T-helper 22 cell (primary cell): ENCODE data around the gene TACR2.
"Not testable (repeated sequence)": the region's sequence is repeated elsewhere in the genome, so short reads cannot be mapped to it uniquely, and the experiment has no call there.

Source experiments
- DNase-seq: peaks from one replicate; pipeline ENCODE4 v3.0.0-alpha.2; 2020; ENCODE audit warnings: low read depth

TACR2 gene

DNA sequence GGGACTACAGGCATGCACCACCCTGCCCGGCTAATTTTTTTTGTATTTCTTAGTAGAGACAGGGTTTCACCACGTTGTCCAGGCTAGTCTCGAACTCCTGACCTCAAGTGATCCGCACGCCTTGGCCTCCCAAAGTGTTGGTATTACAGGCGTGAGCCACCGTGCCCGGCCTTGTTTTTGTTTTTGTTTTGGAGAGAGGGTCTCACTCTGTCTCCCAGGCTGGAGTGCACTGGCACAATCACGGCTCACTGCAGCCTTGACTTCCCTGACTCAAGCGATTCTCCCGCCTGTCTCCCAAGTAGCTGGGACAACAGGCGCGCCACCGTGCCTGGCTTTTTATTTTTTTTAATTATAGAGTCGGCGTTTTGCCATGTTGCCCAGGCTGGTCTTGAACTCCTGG is 33.7 kb upstream of the TACR2 start:
- DNase-seq = not testable (repeated sequence)

DNA sequence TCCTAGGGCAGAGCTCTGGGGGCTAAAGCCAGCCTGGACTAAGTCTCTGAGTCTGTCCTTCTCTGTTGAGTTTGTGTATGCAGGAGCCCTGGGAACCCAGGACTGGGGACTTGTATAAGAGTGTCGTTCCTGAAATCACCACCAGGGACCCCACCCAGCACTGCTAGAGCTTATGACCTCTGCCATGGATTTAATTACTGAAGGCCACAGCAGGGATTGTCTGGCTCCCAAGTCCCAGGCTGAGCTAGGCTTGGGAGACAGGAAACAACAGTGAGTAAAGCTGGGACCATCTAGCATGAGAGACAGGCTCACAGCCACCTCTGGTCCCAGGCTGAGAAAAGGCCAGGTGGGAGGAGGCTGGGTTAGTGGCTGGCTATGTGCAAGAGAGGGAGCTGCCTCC is 33.1 kb upstream of the TACR2 start:
- no peak for DNase-seq

DNA sequence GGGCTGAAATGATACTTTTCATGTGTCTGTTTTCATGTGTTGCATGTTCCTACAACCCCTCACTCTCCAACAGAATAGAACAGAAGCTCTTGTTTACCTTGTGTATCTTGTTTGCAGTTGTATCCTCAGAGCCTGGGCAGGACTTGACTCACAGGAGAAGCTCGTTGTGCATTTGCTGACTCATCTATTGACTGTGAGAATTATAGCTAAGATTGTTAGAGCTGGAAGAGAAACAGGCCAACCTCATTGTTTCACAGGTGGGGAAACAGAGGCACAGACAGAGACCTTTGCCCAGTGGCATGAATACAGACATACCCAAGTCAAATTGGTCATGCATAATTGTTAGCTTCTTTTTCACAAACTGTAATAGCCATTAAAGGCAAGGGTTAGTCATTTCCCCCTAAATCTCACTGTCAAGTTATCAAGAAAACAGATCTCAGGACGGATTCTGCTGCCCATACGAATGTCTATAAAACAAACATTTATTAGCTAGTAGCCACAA is 30.0 kb upstream of the TACR2 start:
- DNase-seq = no peak

DNA sequence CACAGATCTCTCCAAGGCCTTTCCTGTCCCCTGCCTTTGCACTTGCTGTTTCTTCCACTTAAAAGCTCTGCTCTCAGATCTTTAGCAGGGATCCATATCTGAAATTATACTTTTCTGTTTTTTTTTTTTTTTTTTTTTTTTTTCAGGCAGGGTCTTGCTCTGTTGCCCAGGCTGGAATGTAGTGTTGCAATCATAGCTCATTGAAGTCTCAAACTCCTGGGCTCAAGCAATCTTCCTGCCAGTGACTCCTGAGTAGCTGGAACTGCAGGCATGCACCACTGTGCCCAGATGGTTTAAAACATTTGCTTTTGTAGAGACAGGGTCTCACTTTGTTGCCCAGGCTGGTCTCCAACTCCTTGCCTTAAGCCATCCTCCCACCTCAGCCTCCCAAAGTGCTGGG is 29.5 kb upstream of the TACR2 start:
- no peak for DNase-seq

DNA sequence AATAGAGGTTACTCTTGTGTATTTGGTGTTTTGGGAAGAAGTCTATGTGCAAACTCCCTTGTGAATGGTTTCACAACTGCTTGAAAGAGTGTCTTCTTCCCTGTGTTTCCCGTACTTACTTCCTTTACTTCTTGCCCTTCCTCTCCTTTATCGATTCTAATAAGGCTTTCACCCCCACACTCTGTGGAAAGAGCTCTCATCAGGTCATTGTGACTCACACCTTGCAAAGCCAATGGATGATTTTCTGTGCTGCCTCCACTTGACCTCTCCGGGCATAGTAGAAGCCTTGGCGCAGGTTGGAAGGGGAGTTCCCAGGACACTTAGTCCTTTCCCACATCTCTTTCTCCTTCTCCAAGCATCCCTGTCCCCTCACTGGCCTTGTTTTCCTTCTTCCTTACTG is 28.3 kb upstream of the TACR2 start:
- no peak for DNase-seq

DNA sequence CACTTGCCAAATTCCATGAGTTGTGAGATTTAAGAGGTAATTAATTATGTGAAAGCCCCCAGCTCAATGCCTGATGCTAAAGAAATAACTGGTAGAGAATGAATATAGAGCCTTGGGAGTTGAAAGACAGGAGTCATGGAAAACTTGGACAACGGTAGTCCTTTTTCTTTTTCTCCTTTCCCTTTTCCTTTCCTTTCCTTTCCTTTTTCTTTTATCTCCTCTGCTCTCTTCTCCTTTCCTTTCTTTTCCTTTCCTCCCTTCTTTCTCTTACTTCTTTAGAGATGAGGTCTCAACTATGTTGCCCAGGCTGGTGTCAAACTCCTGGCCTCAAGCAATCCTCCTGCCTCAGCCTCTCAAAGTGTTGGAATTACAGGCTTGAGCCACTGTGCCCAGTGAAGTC is 26.6 kb upstream of the TACR2 start:
- DNase-seq = no peak

DNA sequence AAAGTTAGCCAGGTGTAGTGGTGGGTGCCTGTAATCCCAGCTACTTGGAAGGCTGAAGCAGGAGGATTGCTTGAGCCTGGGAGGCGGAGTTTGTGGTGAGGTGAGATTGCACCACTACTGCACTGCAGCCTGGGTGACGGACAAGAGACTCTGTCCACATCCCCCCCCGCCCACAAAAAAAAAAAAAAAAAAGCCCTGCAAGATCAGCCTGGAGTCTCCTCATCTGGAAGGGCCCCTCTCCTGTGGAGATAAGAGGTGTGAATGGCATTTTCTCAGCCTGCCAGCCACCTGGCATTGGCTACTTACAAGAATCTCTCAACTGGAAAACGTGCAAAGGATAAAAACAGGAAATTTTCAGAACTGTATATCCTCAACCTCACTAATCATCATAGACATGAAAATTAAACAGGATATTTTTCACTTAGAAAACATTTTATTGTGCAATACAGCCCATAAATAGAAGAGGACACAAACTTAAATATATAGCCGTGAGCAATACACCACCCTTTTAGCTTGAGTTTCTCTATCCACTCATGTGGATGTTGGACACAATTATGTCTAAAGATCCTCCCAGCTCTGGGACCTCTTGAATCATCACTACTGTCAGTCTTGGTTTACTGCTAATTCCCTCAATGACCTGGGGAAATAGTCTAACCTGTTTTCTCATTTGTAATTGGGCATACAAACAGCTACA is 23.2 kb upstream of the TACR2 start:
- no peak for DNase-seq

DNA sequence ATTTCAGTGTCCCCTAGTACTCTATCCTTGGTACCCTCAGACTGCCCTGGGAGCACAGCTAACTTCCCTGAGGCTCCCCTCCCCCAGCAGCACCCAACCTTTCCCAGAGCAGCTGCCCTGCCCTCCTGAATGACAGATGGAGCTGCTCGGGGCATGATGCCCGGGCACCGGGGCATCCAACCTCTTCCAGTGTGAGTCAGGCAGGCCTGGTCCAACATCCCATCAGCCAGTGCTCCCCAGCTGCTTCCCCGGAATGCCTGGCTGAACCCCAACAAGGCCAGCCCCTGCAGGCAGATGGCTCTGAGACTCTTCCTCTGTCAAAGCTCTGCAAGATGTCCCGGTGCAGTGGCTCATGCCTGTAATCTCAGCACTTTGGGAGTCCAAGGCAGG is 22.6 kb upstream of the TACR2 start:
- DNase-seq = no peak

DNA sequence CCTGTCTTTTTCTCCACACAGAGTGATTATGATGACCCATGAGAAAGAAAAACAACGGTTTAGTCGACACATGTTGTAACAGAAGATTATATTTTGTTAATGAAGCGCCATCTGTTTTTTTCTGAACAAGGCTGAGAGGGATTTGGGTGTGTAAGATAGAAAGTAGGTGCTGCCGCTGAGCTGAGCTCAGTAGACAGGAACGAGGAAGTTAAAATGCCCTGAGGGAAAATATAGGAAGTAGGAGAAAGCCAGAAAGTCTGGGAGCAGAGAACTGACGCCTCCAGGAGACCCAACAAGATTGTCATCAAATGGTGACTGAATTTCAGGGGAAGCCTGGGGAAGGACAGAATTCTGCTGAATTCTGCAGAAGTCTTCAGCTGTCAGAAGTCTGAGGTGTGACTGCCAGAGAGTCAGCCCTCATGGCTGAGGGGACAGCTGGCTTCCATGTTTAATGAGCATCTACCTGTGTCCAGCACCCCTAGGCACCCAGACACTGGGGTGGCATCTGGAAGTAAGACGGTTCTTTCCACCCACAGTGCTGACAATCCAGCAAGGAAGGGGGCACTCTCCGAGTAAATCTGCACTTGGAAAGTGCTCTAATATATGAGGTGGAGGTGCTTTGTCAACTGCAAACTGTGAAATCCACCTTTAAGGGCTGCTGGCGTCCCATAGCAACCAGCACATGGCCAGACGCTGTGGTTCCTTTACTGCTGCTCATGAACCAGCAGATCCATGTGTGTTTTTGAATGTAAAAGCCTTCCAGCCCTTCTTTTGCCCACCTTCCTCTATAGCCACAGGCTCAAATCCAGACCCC is 22.0 kb upstream of the TACR2 start:
- no peak for DNase-seq

DNA sequence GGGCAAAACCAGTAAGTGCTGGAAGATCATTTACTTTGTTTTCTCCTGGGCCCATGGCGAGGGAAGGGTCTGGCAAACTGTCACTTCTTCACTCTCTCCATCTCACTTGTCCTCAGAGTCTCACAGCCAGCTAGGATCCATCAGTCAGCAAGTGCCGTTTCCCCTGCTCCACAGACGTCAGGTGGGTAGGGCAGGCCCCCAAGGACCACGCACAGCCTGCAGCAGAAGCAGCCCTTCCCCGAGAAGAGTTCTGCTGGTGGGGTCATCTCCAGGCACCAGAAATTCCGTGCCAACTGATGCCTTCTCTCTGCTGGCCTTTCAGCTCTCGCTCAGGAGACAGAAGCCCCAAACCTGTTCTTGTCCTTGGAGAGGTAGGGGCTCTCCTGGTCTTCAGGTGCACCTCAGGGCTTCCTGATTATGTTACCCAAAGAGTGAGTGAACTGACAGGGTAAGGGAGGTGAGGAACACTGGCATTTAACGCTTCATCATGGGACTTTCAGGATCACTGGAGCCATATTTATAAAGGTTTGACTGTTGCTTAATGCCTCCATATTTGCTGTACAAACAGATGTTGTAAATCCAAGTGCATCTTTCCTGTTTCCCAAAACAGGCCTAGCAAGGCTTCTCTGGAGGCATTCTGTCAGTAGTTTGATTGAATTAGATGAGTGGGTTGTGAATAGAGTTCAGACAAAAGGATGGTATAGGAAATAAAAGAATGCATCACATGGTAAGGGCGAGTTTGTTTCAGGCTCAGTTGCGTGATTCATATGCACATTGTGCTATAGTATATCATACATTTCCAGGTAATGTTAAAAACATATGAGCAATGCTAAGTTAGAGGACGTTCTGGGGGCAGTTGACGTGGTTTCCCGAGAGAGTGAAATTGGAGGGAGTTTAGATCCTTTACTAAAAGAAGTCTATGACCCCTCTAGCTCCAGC is 20.9 kb upstream of the TACR2 start:
- DNase-seq = no peak

DNA sequence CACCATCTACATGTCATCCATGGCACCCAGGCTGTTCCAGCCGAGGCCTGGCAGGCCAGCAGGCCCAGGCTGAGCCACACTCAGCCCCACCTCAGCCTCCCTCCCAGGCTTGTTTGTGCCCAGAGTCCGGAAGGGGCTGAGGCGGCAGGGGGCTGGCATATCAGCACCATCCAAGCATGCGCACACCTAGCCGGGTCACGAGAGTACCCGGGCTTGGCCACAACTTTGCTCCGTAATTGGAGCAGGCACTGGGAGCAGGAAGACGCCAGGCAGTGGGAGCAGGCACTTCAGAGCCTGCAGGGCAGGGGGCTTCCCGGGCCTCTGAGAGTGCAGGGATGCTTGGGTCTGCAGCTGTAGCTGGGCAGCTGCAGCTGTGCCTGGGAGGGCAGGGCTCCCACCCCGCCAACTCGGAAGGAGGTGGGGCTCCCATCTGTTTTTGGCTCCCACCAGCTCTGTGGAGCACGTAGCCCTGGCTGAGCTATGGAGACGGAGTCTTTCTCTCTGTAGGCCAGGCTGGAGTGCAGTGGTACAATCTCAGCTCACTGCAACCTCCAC is 19.3 kb upstream of the TACR2 start:
- DNase-seq = no peak

DNA sequence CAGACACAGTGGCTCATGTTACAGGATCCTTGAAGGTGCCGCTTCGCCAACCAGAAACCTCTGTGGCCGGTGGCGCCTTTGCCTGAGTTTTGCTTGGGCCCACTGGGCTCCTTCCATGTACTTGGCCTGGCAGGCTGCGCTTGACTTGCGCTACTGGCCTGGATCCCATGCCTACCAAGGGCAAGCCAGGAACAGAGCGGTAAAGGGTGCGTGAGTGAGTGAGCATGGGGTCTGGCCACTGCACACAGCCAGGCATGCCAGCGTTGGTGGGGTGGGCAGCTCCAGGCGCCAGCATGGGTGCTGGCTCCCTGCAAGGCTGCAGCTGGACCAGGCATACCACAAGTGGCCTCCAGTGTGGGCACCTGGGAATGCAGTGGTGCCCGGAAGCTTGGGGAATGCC is 18.2 kb upstream of the TACR2 start:
- DNase-seq = no peak

DNA sequence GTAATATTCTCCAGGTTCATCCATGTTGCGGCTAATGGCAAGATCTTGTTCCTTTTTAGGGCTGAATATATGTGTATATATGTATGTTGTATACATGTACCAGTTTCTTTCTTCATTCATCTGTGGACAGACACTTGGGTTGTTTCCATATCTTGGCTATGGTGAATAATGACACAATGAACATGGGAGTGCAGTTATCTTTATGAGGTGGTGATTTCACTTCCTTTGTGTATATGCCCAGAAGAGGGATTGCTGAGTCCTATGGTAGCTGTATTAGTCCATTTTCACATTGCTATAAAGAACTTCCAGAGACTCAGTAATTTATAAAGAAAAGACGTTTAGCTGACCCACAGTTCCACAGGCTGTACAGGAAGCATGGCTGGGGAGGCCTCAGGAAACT is 17.5 kb upstream of the TACR2 start:
- no peak for DNase-seq

DNA sequence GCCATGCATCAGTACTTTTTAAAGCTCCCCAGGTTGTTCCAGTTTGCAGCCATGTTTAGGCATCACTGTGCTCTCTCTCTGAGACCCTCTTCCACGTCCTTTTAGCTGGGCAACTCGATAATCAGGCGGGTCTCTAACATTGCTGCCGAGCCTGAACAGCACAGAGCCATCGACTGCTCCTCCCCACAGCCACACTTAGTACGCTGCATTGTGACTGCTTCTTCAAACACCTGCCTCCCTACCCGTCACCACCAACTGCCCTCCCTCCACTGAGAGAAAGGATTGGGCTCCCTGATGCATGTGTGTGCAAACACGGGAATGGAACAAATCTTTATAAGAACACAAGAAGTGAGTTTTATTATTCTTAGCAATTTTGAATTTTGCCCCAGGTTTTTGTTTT is 11.4 kb upstream of the TACR2 start:
- DNase-seq = no peak

DNA sequence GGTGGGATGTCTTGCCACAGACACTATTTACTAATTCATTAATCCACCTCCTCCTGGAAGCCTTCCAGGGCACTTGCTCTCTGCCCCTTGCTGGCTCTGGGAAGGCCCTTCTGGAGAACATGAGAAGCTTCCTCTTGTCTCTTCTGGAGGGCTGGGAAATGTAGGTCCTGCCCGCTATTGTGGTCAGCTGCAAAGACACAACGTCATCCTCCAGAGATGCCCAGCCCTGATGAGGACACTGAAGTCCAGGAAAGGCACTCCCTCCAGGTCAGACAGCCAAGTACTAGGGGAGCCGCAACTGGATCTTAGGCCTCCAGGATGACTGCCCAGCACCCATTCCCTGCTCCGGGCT is 9.6 kb upstream of the TACR2 start:
- no peak for DNase-seq

DNA sequence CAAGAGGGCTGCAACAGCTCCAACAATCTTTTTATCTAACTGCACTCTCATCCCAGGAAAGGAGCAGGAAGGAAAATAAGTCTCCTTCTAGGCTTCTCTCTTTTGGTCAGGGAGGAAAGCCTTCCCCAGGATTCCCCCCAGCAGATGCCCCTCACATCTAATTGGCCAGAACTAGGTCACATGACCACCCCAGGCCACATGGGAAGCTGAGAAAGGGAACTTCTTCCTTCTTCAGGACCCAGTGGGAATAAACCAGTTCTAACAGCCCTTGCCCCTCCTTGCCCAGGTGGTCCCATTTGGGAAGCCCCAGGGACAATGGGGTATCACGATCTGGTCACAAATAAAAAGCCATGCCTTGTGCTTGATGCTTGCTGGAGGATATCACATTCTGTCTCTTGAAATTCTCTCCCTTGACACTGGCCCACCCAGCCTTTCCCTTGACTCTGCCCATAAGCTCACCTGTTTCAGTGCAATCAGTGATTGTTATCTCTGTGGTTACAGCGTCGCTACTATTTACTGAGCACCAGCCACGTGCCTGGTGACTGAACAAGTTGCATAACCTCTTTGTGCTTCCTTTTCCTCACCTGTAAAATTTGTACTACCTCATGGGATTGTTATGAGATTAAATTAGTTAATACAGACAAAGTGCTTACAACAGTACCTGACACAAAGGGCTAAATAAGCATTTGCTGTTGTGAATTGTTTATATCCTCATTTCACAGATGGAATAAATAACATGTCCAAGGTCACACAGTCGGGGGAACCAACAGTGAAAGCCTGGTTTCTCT is 9.0 kb upstream of the TACR2 start:
- DNase-seq = peak; percentile 54

DNA sequence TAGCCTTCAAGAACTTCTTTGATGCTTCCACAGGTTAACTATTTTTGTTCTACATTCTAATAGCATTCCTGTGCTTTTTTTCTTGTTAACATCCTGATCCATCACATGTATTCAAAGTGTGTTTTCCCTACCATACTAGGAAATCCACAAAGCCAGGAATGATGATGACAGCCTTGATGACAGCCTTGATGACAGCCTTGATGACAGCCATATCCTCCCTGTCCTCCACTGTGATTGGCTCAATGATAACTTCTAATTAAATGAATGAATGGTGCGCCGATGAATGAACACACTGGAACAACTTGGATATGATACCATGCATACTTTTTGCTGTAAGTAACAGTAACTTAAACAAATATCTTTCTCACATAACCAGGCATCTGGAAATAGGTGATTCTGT is 8.3 kb upstream of the TACR2 start:
- no peak for DNase-seq

DNA sequence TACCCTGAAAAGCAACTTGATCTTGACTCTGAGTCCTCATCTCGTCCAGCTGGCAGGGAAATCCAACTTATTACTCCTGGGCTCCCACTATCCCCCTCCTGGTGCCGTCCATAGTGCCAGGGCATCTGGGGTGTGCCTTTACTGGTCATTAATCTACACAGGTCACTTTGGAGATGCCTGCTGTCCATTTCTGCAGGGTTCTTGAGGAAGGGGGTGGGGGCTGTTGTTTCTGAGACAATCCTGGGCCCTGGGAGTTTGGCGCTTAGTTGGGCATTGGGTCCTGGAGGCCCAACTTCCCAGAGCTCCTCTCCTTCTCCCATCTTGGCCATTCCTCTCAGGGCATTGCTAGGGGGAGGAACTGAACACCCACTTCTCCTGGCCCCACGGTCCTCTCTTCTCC is 6.0 kb upstream of the TACR2 start:
- no peak for DNase-seq

DNA sequence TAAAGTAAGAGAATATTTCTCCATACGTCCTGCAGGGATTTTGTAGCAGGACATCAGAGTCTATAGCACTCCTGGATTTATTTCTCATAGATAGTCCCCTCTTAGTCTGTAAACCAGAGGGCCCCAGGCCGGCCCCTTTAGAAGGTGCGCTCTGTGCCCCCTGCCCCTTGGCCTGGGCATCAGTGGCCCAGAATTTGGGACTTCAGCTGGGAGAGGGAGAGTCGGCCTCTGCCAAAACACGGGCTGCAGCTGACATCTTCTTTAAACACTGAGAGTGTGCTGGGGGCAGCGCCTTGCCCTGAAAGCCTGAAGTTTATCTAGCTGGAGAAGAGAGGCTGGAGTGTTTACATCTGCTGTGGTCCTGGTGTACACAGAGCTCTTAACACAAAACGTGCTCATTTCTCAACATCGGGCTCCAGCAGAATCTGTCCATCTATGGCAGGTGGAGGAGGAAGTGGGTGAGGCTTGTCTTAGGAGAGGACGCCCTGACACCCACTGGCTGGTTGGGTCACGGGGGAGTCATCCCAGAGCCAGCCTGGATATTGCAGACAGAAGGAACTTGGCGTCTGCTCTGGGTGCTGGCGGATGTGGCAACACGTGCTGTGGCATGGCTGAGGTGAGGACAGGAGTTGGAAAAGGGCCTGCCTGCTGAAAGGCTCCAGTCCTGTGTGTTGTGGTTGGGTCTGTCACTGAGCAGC is 5.0 kb upstream of the TACR2 start:
- DNase-seq = no peak

DNA sequence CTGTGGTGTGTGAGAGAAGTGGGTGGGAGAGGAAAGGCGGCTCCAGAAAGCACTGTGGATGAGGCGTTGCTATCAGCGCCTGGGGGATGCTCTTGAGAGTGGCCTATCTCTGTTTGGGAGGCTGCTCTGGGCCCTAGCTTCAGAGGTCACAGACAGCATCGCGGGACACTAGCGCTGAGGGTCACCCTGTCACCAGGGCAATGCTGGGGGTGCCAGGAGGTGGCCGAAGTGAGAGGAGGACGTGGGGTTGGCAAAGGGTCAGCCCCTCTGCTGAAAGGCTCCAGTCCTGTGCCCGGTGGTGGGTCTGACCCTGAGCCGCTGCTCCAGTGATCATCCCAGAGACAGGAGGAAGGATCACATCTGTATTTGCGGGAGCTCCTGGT is 3.0 kb upstream of the TACR2 start:
- no peak for DNase-seq
